Right lobe of liver (tissue), 4 donors: ENCODE data around the gene TMSB4X.

Experiments
- CTCF ChIP-seq, 4 donors: fragments of 200-600 bp in 3 of 4; fragments of 450-650 bp in 1 of 4; IDR thresholded peaks; one replicate each; pipeline versions ENCODE4 v1.5.1 to v1.8.0; 2016 to 2022; ENCODE audit warnings: antibody characterized with exemption in 4 of 4, mild to moderate bottlenecking in 2 of 4
- POLR2A ChIP-seq: fragments of 450-650 bp; IDR thresholded peaks from one replicate; pipeline ENCODE4 v1.6.1; 2017; ENCODE audit warnings: antibody characterized with exemption, mild to moderate bottlenecking
- donor health status: DM: no; HTN: no; CAD: no.
- donor health status: DM: no; HTN: no; CAD: no.
- donor health status: DM: no; HTN: yes; CAD: no.

DNA sequence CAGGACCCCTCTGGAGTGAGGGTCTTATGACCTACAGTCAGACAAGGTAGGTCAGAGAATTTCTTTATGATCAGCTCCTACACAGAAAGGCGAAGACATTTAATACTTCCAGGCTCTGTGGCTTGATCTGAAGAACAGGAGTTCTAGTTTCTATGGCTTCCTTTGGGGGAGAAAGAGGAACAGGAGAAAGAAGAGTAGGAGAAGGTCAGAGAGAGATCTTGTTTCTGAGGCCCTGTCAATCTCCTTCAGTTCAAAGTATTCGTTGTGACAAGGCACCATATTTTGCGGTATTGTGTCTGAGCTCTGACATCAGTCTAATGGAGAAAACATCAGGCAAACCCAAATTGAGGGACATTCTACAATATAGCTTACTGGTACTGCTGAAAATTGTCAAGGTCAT, 16.7 kb downstream of the TMSB4X start:
- no peak for TF ChIP-seq CTCF (IDR thresholded peaks at IDR 0.05)
- TF ChIP-seq POLR2A, result no peak
